DMS79 (cell line): ENCODE results near the gene GARIN5A.
"Not testable (repeated sequence)": the region's sequence is repeated elsewhere in the genome, so short reads cannot be mapped to it uniquely, and the experiment has no call there.

ENCODE experiments used
- DNase-seq: peaks from one replicate; lab custom pipeline; 2025; lab: John Stamatoyannopoulos, UW

GARIN5A gene

DNA sequence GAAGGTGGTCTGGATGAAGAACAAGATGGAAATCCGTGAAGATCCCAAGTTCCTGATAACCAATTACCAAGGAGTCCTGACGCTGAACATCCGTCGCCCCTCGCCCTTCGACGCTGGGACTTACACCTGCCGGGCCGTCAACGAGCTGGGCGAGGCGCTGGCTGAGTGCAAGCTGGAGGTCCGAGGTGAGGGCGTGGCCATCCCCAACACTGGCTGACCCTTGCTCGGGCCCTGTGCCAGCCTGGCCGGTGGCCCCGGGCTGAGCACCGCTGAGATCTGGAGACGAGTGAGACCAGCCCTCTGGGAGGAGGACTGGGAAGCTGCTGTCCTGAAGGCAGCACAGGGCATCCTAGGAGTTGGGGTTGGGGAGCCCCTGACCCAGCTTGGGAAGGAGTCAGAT, 12.3 kb downstream of the GARIN5A start:
- no peak for DNase-seq

DNA sequence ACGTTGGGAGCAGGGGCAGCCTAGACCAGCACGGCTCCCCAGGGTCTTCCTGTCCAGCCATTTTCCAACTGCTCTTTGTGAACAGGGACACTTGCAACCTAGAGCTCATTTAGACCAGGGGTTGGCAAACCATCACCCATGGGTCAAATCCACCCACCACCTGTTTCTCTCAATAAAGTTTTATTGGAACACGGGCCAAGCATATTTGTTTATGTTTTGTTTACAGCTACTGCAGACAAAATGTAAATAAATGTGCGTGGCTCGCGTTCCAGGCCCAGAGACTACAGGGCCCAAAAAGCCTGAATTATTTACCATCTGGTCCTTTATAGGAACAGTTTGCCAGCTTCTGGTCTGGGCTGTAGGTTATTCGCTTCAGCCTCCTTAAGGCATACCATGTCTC, 13.7 kb downstream of the GARIN5A start:
- no peak for DNase-seq

DNA sequence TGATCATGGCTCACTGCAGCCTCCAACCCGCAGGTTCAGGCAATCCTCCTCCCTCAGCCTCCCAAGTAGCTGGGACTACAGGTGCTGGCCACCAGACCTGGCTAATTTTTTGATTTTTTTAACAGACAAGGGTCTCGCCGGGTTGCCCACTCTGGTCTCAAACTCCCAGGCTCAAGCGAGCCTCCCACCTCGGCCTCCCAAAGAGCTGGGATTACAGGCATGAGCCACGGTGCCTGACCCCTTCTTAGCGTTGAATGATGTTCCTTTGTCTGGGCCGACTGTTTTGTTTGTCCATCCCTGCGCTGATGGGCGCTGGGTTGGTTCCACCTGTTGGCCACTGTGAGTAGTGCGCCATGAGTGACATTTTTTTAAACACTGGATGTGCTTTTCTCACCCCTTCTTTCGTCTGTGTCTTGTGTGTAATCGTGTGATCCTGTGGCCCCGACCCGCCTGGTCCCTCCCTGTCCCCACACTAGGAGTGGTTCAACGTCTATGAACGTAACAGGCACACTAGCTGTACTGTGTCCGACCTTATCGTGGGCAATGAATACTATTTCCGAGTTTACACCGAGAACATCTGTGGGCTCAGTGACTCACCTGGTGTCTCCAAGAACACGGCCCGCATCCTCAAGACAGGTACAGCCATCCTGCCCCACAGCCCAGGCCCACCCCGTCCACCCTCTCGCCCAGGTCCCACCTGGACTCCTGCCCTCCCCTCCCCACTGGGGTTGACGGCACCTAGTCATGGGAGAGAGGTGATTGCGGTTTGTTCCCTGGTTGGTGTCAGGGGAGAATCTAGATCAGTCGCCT, 15.4 kb downstream of the GARIN5A start:
- peak; percentile 35 for DNase-seq

DNA sequence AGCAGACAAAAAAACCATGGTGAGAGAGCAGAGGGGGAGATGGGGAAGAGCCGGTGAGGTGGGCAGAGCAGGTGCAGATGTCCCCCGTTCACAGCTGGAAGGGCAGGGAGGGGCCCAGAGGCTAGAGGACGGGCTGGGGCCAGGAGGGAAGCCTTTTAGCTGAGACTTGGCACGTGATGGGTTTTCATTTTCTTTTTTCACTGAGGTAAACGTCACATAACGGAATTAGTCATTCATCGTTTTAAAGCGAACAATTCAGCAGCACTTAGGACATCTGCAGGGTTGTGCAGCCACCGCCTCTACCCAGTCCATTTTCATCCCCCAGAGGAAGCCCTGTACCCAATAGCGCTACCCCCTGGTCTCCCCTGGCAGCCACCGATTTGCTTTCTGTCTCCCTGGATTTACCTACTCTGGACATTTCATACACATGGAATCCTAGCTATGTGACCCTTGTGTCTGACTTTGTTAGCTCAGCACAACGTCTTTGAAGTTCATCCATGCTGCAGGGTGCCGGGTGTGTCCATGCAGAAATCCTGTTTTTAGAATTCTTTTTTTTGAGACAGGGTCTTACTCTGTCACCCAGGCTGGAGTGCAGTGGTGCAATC, 16.4 kb downstream of the GARIN5A start:
- DNase-seq, result no peak

DNA sequence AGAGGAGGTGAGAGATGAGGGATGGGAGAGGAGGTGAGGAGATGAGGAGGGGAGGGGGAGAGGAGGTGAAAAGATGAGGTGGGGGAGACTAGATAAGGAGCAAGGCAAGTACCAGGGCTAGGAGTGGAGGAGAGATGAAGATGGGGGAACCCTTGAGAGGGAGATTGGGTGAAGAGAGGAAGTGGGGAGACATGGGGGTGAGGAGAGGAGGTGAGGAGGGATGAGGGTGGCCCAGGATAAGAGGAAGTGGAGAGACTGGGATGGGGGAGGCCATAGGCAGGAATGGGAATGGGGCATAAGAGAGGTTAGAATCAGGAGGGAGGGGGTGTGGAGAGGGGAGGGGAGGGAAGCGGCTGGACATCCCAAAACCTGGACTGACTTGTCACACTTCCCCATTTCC, 17.0 kb downstream of the GARIN5A start:
- no peak for DNase-seq

DNA sequence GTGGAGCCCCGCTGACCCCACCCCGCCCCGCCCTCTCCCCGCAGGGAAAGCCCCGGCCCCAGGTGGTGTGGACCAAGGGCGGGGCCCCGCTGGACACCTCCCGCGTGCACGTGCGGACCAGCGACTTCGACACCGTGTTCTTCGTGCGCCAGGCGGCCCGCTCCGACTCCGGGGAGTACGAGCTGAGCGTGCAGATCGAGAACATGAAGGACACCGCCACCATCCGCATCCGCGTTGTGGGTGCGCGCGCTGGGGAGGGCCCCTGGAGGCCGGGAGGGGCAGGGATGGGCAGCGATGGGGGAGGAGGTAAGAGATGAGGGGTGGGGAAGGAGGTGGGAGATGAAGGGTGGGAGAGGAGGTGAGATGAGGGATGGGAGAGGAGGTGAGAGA, 17.6 kb downstream of the GARIN5A start:
- no peak for DNase-seq

DNA sequence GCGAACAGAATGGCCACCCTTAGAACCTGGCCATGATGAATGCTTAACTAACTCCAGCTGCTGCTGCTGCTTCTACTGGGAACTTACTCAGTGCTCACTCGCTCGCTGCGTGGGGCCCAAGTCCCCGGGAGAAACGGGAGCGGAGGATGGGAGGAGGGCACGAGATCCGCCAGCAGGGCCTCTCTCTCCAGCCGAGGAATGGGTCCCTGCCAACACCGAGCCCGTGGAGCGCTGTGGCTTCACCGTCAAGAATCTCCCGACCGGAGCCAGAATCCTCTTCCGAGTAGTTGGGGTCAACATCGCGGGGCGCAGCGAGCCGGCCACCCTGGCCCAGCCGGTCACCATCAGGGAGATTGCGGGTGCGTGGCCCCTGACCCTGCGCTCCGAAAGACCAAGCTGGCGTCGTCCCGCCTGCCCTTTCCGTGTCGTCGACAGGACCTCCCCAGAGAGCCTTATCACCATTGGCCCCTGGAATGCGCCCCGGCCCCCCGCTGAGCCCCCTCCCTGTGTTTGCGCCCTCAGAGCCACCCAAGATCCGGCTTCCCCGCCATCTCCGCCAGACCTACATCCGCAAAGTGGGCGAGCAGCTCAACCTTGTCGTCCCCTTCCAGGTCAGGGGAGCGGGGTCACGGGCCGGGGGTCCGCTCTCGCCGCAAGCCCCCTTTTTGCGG, 18.1 kb downstream of the GARIN5A start:
- no peak for DNase-seq

DNA sequence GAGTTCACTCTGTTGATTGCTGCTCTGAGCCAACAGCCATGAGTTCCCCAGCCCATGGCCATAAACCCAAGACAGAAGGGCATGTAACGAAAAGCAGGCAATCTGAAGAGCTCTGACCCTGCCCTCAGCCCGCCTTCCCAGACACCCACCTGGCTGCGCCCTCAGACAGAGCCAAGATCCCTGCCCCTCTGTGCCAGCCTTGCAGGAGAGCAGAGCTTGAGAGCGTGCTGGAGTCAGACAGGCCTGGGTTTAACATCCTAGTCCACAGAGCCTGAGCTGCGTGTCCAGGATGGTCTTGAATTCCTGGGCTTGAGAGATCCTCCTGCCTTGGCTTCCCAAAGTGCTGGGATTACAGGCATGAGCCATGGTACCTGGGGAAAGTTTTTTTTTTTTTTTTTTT, 19.3 kb downstream of the GARIN5A start:
- no peak for DNase-seq

DNA sequence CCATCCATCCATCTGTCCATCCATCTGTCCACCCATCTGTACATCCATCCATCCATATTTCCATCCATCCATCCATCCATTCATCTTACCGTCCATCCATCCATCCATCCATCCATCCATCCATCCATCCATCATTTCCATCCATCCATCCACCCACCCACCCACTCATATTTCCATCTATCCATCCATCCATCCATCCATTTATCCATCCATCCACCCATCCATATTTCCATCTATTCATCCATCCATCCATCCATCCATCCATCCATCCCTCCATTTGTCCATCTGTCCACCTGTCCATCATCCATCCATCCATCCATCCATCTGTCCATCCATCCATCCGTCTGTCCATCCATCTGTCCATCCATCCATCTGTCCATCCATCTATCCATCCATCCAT, 20.7 kb downstream of the GARIN5A start:
- no peak for DNase-seq

DNA sequence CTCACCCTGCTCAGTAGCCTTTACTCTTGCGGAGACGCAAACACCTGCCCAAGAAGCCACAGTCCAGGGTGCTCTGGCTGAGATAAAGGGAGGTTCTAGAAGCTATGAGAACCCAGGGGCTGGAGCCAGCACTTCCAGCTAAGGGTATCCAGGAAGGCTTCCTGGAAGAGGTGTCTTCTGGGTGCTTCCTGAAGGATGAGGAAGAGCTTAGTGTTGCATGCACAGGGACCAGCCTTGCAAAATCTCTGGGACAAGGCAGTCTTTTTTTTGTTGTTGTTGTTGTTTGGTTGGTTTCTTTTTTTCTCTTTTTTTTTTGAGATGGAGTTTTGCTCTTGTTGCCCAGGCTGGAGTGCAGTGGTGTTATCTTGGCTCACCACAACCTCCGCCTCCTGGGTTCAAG, 23.4 kb downstream of the GARIN5A start:
- no peak for DNase-seq

DNA sequence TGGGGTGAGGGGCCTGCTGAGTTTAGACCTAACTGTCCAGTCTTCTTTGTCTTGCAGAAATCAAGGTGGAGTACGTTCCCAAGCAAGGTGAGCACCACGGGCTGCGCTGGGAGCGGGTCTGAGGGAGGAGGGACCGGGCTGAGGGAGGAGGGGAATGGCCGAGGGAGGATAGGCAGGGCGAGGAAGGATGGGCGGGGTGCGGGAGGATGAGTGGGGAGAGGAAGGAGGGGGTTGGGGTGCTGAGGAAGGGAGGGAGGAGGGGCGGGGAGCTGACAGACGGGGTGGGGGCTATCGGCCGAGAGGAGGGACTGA, 25.5 kb downstream of the GARIN5A start:
- no peak for DNase-seq

DNA sequence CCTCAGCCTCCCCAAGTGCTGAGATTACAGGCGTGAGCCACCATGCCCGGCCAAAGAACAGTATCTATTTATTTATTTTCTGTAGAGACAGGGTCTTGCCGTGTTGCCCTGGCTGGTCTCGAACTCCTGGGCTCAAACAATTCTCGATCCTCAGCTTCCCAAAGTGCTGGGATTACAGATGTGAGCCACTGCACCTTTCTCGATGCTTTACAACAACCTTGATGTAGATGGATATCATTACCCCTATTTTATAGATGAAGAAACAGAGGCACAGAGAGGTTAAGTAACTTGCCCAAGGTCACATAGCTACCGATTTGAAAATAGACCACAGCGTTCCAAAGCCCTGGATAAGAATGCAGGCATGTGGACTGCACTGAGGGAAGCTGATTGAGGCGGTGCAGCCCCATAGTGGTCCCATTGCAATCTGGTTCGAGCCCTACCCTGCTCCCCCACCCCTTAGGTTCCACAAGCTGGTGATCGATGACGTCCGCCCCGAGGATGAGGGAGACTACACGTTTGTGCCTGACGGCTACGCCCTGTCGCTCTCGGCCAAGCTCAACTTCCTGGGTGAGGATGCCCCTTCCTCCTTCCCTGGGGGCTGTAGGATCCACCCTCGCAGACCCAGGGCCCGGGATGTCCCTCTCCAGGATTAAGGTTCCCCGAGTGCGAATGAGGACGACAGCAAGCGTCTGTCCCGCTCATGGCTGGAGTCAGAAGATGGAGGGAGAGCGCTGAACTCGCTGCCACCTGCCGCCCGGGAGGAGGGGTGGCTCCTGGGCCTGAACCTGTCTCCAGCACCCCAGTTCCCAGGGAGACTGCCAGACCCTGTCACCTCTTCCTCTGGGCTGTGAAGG, 26.1 kb downstream of the GARIN5A start:
- DNase-seq, result no peak

DNA sequence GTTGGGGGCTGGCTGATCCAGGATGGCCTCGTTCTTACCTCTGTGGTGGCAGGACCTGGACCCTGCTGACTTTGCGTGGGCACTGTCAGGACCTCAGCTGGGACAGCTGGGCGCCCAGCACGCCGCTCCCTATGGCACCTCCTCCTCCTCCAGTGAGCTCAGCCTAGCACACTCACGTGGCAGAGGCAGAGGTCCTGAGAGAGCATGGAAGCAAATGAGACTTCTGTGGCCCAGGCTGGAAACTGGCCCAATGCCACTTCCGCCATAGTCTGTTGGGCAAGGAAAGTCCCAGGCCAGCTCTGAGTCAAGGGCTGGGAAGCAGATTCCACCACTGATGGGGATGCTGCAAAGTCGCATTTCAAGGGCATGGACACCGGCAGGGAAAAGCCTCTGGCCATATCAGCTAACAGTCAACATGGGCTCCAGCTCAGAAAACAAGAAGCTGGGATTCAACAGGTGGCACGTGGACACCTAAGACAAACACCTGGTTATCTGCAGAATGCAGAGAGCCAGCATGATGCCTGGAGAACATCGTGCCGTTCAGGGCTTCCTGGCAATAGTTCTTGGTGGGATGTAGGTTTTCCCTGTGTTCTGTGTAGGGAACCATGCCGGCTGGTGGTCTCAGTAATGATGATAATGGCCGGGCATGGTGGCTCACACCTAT, 27.3 kb downstream of the GARIN5A start:
- DNase-seq, result no peak

DNA sequence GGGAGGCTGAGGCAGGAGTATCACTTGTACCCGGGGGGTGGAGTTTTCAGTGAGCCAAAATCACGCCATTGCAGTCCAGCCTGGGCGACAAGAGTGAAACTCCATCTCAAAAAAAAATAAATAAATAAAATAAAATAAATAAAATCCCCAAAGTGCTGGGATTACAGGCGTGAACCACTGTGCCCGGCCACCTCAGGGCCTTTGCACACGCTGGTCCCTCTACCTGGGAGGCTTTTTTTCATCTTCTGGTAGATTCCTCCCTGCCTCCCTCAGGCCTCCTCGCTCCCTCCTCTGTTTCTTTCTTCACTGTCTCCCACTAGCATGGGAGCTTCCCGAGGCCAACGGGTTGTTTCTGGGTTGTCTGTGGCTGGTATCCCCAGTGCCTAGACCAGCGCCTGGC, 28.9 kb downstream of the GARIN5A start:
- DNase-seq, result no peak

DNA sequence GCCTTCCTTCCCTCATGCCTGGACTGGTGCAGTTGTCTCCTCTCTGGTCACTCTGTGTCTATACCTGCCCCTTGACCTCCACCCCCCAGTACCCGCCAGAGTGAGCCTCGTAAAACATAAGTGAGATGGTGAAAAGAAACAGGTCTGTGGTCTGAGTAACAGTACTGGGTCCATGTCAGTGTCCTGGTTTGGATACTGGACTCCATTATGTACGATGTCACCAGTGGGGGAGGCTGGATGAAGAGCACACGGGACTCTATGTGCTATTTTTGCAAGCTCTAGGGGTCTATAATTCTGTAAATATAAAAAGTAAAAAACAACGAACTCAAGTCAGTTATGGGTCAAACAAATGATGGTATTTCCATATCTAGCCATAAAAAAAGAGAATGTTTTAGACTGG, 29.6 kb downstream of the GARIN5A start:
- DNase-seq, result no peak

DNA sequence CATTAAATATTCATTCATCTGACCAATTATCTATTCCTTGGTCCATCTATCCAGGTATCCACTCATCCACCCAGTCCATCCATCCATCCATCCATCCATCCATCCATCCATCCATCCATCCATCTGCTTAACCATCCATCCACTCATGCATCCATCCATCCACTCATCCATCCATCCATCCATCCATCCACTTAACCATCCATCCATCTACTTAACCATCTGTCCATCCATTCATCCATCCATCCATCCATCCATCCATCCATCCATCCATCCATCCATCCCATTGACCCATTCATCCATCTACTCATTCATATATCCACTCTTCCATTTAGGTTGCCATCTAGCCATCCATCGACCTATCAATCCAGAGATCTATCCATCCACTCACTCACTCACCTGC, 32.6 kb downstream of the GARIN5A start:
- no peak for DNase-seq

DNA sequence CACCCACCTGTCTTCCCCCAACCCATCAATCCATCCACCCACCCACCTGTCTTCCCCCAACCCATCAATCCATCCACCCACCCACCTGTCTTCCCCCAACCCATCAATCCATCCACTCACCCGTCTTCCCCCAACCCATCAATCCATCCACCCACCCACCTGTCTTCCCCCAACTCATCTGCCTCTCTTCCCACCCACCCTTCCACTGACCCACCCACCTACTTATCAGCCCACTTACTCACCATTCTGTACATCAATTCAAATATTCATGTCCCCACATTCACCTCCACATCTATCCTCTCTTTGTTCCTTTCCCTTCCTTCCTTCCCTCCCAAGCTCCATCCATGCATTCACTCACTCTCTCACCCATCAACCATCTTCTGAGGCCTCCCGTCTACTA, 37.5 kb downstream of the GARIN5A start:
- not testable (repeated sequence) for DNase-seq

DNA sequence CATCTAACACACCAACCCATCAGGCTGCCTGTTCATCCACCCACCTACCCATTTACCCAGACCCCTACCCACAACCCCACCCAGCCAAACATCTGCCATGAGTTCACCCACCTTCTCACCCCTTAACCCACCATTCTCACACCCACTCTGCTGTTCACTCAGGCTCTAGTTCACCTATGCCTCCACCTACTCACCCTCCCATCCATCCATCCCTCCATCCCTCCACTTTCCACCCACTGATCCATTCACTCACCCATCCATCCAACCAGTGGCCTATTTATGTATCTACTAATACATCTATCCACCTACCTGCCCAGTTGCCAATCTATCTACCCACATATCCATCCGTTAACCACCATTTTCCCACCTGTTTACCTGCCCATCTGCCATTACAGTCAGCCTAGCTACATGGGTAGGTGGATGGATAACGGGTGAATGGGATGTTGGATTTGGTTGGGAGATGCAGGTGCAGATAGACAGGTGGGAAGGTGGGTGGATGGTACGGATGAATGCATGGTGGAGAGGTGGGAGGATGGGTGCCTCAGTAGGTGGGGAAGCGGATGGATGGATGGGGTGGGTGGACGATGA, 38.7 kb downstream of the GARIN5A start:
- no peak for DNase-seq

DNA sequence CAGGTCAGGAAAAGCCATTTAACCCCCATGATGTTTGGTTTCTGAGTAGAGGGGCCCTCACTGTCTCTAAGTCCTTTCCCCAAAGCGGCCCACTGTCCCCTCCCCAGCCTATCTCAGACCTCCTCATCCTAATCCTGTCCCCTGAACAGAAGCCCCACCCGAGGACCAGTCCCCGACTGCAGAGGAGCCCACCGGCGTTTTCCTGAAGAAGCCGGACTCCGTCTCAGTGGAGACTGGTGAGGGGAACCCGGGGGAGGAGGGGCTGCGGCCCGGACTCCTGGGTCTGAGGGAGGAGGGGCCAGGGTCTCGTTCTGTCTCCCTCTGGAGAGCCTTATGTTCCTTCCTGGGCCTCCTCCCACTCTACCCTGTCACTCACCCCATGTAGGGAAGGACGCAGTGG, 41.0 kb downstream of the GARIN5A start:
- no peak for DNase-seq

DNA sequence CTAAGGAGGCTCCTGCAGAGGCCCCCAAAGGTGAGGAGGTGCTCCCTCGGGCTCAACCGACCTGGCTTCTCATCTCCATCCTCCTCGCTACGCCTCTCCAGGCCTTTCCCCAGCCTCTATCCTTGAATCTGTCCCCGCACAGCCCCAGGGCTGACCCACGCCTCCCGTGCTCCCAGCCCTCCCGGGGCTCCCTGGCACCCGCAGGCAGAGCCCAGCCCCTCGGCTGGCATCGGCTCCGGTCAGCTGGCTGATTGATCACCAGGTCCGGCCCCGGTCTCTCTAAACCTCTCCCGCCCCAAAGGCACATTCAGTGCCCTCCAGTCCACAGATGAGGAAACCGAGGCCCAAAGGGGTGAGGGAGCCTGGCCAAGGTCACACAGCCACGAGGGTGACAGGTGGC, 41.4 kb downstream of the GARIN5A start:
- DNase-seq, result no peak

DNA sequence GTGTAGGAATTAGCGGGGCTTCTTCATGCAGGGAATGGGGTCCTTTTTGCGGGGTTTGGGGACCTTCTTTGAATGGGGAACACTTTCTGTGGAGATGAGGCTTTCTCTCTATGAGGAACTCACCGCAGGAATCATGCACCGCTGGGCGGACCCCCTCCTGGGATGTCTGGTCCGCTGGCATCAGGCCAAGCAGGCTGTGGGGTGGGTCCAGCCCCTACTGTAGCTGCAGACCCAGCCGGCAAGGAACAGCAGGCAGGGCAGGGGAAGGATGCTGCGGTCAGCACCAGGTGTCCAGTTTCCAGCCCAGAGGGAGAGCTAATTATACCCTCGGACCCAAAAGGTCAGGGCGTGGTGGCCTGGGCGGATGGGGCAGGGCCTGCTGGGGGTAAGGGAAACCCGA, 42.1 kb downstream of the GARIN5A start:
- no peak for DNase-seq
